Fibroblast of the aortic adventitia (primary cell): ENCODE measurements around the gene GAPDH. TPM values are rescaled to one million over a fixed set of nuclear protein-coding genes. Genes with fewer than 3 reads are reported as not detected.
"Not testable (repeated sequence)": the region's sequence is repeated elsewhere in the genome, so short reads cannot be mapped to it uniquely, and the experiment has no call there.

Experiments used
- DNase-seq: peaks from one replicate; pipeline ENCODE4 v3.0.0-alpha.2; 2010; ENCODE audit warnings: low read depth
- H3K4me3 ChIP-seq: 2 replicates; pipeline ENCODE4 v1.5.1; 2011; ENCODE audit warnings: low read depth, mild to moderate bottlenecking, control low read depth, low read length, moderate library complexity
- total RNA-seq: library from RNA; depleted of rRNA; stranded (reverse); fragments of >200 nt; gene quantifications from 2 replicates; pipeline ENCODE4 v1.2.3, GENCODE V29; 2012; ENCODE audit warnings: low replicate concordance
- TF ChIP-seq, protein P1 (sequence below): IDR thresholded peaks from 2 replicates; pipeline ENCODE4 v1.5.1; 2011; ENCODE audit warnings: mild to moderate bottlenecking, low read length, control low read depth, inconsistent platforms; ENCODE audit not compliant: insufficient read depth

GAPDH gene
- total RNA-seq = 1,521 and 5,776 TPM in 2 replicates

- H3K4me3 ChIP-seq = peak within 1 kb of the TSS; percentile 92
- DNase-seq = peak; percentile 96
- TF ChIP-seq, protein P1, sequence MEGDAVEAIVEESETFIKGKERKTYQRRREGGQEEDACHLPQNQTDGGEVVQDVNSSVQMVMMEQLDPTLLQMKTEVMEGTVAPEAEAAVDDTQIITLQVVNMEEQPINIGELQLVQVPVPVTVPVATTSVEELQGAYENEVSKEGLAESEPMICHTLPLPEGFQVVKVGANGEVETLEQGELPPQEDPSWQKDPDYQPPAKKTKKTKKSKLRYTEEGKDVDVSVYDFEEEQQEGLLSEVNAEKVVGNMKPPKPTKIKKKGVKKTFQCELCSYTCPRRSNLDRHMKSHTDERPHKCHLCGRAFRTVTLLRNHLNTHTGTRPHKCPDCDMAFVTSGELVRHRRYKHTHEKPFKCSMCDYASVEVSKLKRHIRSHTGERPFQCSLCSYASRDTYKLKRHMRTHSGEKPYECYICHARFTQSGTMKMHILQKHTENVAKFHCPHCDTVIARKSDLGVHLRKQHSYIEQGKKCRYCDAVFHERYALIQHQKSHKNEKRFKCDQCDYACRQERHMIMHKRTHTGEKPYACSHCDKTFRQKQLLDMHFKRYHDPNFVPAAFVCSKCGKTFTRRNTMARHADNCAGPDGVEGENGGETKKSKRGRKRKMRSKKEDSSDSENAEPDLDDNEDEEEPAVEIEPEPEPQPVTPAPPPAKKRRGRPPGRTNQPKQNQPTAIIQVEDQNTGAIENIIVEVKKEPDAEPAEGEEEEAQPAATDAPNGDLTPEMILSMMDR = no peak
Observed at GRCh38 chr12:6533923-6534694, at the start of gene GAPDH. Gene GAPDH, plus strand, starts transcription at chr12:6534517. Its CDS starts 316 bp downstream, at chr12:6534833.

DNA sequence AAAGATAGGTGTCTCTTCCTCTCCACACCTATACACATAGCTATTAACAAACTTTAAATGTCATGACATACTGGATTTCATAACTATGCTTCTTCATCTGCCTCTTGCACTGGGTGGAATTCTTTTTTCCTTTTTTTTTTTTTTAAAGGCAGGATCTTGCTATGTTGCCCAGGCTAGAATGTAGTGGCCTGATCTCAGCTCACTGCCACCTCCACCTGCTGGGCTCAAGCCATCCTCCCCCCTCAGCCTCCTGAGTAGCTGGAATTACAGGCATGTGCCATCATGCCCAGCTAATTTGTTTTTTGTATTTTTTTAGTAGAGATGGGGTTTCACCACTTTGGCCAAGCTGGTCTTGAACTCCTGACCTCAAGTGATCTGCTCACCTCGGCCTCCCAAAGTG lies 46.1 kb upstream of the GAPDH start:
- TF ChIP-seq, protein P1 = no peak
- no peak for DNase-seq

GRCh38 chr12:6489449-6489848 lies 44.9 kb upstream of the GAPDH start:
- H3K4me3 ChIP-seq = no peak overlapping the region
- TF ChIP-seq, protein P1 = no peak
- no peak for DNase-seq

More for the DNA sequence above, 46.1 kb upstream of the GAPDH start:
- H3K4me3 ChIP-seq = no peak overlapping the region

DNA sequence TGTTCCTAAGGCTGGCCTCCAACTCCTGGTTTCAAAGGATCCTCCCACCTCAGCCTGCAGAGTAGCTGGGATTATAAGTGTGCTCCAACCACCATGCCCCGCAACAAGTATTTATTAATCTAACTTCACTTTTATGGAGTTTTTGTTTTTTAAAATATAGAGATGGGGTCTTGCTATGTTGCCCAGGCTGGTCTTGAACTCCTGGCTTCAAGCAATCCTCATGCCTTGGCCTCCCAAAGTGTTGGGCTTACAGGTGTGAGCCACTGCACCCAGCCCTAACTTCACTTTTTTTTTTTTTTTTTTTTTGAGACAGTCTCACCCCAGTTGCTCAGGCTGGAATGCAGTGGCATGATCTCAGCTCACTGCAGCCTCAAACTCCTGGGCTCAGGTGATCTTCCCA lies 43.6 kb upstream of the GAPDH start:
- DNase-seq = not testable (repeated sequence)

GRCh38 chr12:6492838-6493496 lies 41.4 kb upstream of the GAPDH start, which contains the start of gene MRPL51:
Gene MRPL51, minus strand, starts transcription at chr12:6493262. Its CDS starts 126 bp downstream, at chr12:6493136.
- TF ChIP-seq, protein P1 = no peak
- peak within 1 kb of the TSS; percentile 79 for H3K4me3 ChIP-seq
- peak; percentile 90 for DNase-seq

More for the DNA sequence above, 43.6 kb upstream of the GAPDH start:
- not testable (repeated sequence) for H3K4me3 ChIP-seq

DNA sequence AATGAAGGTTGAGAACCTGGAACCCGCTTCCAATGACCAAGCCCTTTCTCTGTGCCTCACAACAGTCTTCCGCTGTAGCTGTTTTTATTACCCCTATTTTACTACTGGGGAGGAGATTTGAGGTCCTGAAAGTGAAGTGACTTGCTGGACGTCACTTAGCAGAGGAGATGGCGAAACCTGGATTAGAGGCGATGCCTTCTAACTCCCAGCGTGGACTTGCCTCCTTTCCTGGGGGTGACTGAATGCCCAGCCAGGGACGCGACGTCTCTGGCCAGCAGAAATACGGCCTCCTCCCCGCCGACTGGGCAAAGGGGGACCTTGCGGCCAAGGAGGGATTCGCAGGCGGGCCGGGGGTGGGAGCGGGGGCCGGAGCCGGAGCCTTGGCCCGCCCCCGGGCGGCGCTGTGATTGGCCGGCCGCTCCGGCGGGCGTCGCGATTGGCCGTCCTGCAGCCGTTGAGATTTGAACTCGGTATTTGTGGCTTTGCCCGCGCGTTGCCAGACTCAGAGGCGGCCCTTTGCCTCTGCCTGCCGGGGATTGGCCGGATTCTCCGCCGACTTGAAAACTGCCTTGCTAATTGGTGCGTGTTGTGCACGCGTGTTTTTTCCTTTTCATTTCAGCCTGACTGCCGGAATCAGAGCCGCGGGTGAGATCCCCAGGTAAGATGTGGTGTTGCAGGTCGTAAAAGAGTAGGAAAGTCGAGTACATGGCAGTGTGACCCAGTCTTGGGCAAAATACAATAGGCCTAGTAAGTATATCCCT lies 40.6 kb upstream of the GAPDH start, which contains the start of gene NCAPD2:
Gene NCAPD2, plus strand, starts transcription at position 606 of the 761 bp plus-strand sequence. CDS start 997 bp downstream, outside the sequence.
- peak; percentile 93 for DNase-seq
- TF ChIP-seq, protein P1 = peak; percentile 43
- H3K4me3 ChIP-seq = peak within 1 kb of the TSS; percentile 79
